COLO829 (cell line): Measurements from ENCODE around the gene NTNG2.

ENCODE experiments used
- DNase-seq: peaks from one replicate; pipeline ENCODE4 v3.0.0; 2012; ENCODE audit warnings: low spot score

NTNG2 gene

GRCh38 chr9:132171702-132172101, 9.8 kb downstream of the NTNG2 start:
- DNase-seq: no peak

- no peak for DNase-seq
Measured at GRCh38 chr9:132172185-132172584, 10.3 kb downstream of the NTNG2 start.

- DNase-seq: no peak
Measured at GRCh38 chr9:132175431-132175830, 13.6 kb downstream of the NTNG2 start.

- no peak for DNase-seq
Measured at GRCh38 chr9:132176338-132176737, 14.5 kb downstream of the NTNG2 start.

GRCh38 chr9:132181796-132182313, 20.0 kb downstream of the NTNG2 start:
- DNase-seq: peak; percentile 19

GRCh38 chr9:132182314-132183091, 20.6 kb downstream of the NTNG2 start:
- peak; percentile 46 for DNase-seq

- no peak for DNase-seq
Measured at GRCh38 chr9:132183134-132183533, 21.3 kb downstream of the NTNG2 start.

- DNase-seq: no peak
Measured at GRCh38 chr9:132183715-132184114, 21.9 kb downstream of the NTNG2 start.

GRCh38 chr9:132184124-132184523, 22.3 kb downstream of the NTNG2 start:
- DNase-seq: no peak

- DNase-seq: no peak
Measured at GRCh38 chr9:132185073-132186009, 23.5 kb downstream of the NTNG2 start.

- no peak for DNase-seq
Measured at GRCh38 chr9:132187121-132187620, 25.3 kb downstream of the NTNG2 start.

- DNase-seq: no peak
Measured at GRCh38 chr9:132190966-132191365, 29.1 kb downstream of the NTNG2 start.

- no peak for DNase-seq
Measured at GRCh38 chr9:132192728-132193127, 30.9 kb downstream of the NTNG2 start.

GRCh38 chr9:132193227-132194124, 31.6 kb downstream of the NTNG2 start:
- DNase-seq: no peak

GRCh38 chr9:132194508-132194907, 32.6 kb downstream of the NTNG2 start:
- DNase-seq: no peak

- no peak for DNase-seq
Measured at GRCh38 chr9:132197315-132197714, 35.5 kb downstream of the NTNG2 start.

GRCh38 chr9:132197856-132198550, 36.1 kb downstream of the NTNG2 start:
- DNase-seq: no peak

- no peak for DNase-seq
Measured at GRCh38 chr9:132199056-132199455, 37.2 kb downstream of the NTNG2 start.

GRCh38 chr9:132200706-132201105, 38.8 kb downstream of the NTNG2 start:
- DNase-seq: no peak

GRCh38 chr9:132201139-132201538, 39.3 kb downstream of the NTNG2 start:
- DNase-seq: no peak
